ENCODE results near the gene GEMIN2.
"Not testable (repeated sequence)": the region's sequence is repeated elsewhere in the genome, so short reads cannot be mapped to it uniquely, and the experiment has no call there.

Gene GEMIN2

GRCh38 chr14:39114073-39114838 is at the start of gene GEMIN2:
Gene GEMIN2, plus strand, starts transcription at chr14:39114323. Its CDS starts 16 bp downstream, at chr14:39114339.
- TF ChIP-seq SP1 (IDR thresholded peaks at IDR 0.05) = no peak
- 0 out of 2 replicates have a peak, but pooled peaks have one; percentile 32 for TF ChIP-seq L3MBTL2 (conservative IDR thresholded peaks at IDR 0.05)
- no peak for TF ChIP-seq FOXM1 (IDR thresholded peaks at IDR 0.05; ENCODE audit: borderline replicate concordance)
- ChIA-PET POLR2A (interaction anchor here (0.6 to 2.3 kb wide), 20 partner anchors 8 to 318 kb away, joined by 3 to 66 read pairs (median 4); partner anchors contain the start of genes FBXO33, PNN, SEC23A and TRAPPC6B), CTCF (interaction anchor here (0.8 kb wide), 1 partner anchor 56 kb away, joined by 3 read pairs; the partner anchor contains the start of gene TRAPPC6B)

GRCh38 chr14:39069169-39069805 is 44.8 kb upstream of the GEMIN2 start:
- DNase-seq (ENCODE audit: extremely low spot score); POLR2A ChIA-PET: not testable (repeated sequence)
- CTCF ChIA-PET = interaction anchor here (0.6 kb wide), 1 partner anchor 357 kb away, joined by 3 read pairs; no protein-coding TSS in a partner anchor

More at GRCh38 chr14:39114073-39114838, at the start of gene GEMIN2:
- peak; percentile 95 for DNase-seq (ENCODE audit: extremely low spot score)

- CTCF ChIA-PET = interaction anchor here (0.6 kb wide), 1 partner anchor 358 kb away, joined by 3 read pairs; no protein-coding TSS in a partner anchor
- no peak for DNase-seq (ENCODE audit: extremely low spot score)
- POLR2A ChIA-PET = no interaction called here
- no peak for TF ChIP-seq FOXA1 (IDR thresholded peaks at IDR 0.05)
- TF ChIP-seq PKNOX1 (IDR thresholded peaks at IDR 0.05) = no peak
- TF ChIP-seq SP1 (IDR thresholded peaks at IDR 0.05) = no peak
- no peak for TF ChIP-seq FOXK2 (IDR thresholded peaks at IDR 0.05)
These were observed 44.2 kb upstream of the GEMIN2 start for GRCh38 chr14:39069923-39070322.

GRCh38 chr14:39071096-39071495 is 43.0 kb upstream of the GEMIN2 start:
- CTCF ChIA-PET = no interaction called here
- TF ChIP-seq CTBP1 (IDR thresholded peaks at IDR 0.05; ENCODE audit: borderline replicate concordance) (no peak), FOXK2 (IDR thresholded peaks at IDR 0.05) (no peak), FOXA1 (IDR thresholded peaks at IDR 0.05) (no peak), LEF1 (IDR thresholded peaks at IDR 0.05; ENCODE audit: borderline replicate concordance) (no peak), L3MBTL2 (conservative IDR thresholded peaks at IDR 0.05) (no peak), SP1 (IDR thresholded peaks at IDR 0.05) (no peak), FOXM1 (IDR thresholded peaks at IDR 0.05; ENCODE audit: borderline replicate concordance) (no peak), ELF4 (IDR thresholded peaks at IDR 0.05) (no peak), PKNOX1 (IDR thresholded peaks at IDR 0.05) (no peak), NFRKB (IDR thresholded peaks at IDR 0.05) (no peak), ZNF384 (IDR thresholded peaks at IDR 0.05) (no peak), HDGF (IDR thresholded peaks at IDR 0.05; ENCODE audit: borderline replicate concordance) (no peak), TARDBP (IDR thresholded peaks at IDR 0.05) (no peak), BHLHE40 (IDR thresholded peaks at IDR 0.05; ENCODE audit: borderline replicate concordance) (no peak)

GRCh38 chr14:39080886-39081285 is 33.2 kb upstream of the GEMIN2 start:
- DNase-seq (ENCODE audit: extremely low spot score) = no peak
- ChIA-PET CTCF (interaction anchor here (1.1 kb wide), 1 partner anchor 47 kb away, joined by 3 read pairs; no protein-coding TSS in a partner anchor), POLR2A (interaction anchor here (1.2 kb wide), 1 partner anchor 22 kb away, joined by 4 read pairs; the partner anchor contains the start of gene SEC23A)
- TF ChIP-seq TARDBP (IDR thresholded peaks at IDR 0.05) (no peak), ZNF384 (IDR thresholded peaks at IDR 0.05) (no peak), ARNT (IDR thresholded peaks at IDR 0.05) (no peak), SUZ12 (IDR thresholded peaks at IDR 0.05) (no peak), HDGF (IDR thresholded peaks at IDR 0.05; ENCODE audit: borderline replicate concordance) (no peak), L3MBTL2 (conservative IDR thresholded peaks at IDR 0.05) (no peak), ELF4 (IDR thresholded peaks at IDR 0.05) (no peak), FOXA1 (IDR thresholded peaks at IDR 0.05) (no peak)

More at GRCh38 chr14:39071096-39071495, 43.0 kb upstream of the GEMIN2 start:
- no peak for DNase-seq (ENCODE audit: extremely low spot score)
- POLR2A ChIA-PET = no interaction called here

- POLR2A ChIA-PET = interaction anchor here (2.2 kb wide), 1 partner anchor 20 kb away, joined by 7 read pairs; the partner anchor contains the start of gene SEC23A
- no peak for TF ChIP-seq FOXK2 (IDR thresholded peaks at IDR 0.05)
- no peak for TF ChIP-seq ZNF384 (IDR thresholded peaks at IDR 0.05)
- no peak for TF ChIP-seq NFRKB (IDR thresholded peaks at IDR 0.05)
- TF ChIP-seq ARNT (IDR thresholded peaks at IDR 0.05) = no peak
- no peak for TF ChIP-seq SUZ12 (IDR thresholded peaks at IDR 0.05)
- TF ChIP-seq FOXM1 (IDR thresholded peaks at IDR 0.05; ENCODE audit: borderline replicate concordance) = no peak
- TF ChIP-seq HDGF (IDR thresholded peaks at IDR 0.05; ENCODE audit: borderline replicate concordance) = no peak
- TF ChIP-seq SP1 (IDR thresholded peaks at IDR 0.05) = no peak
- TF ChIP-seq FOXA1 (IDR thresholded peaks at IDR 0.05) = no peak
- no peak for TF ChIP-seq TARDBP (IDR thresholded peaks at IDR 0.05)
- TF ChIP-seq PKNOX1 (IDR thresholded peaks at IDR 0.05) = no peak
- no peak for TF ChIP-seq CTBP1 (IDR thresholded peaks at IDR 0.05; ENCODE audit: borderline replicate concordance)
- no peak for TF ChIP-seq LEF1 (IDR thresholded peaks at IDR 0.05; ENCODE audit: borderline replicate concordance)
- no peak for TF ChIP-seq L3MBTL2 (conservative IDR thresholded peaks at IDR 0.05)
- TF ChIP-seq BHLHE40 (IDR thresholded peaks at IDR 0.05; ENCODE audit: borderline replicate concordance) = no peak
- no peak for TF ChIP-seq ELF4 (IDR thresholded peaks at IDR 0.05)
- no peak for DNase-seq (ENCODE audit: extremely low spot score)
- CTCF ChIA-PET = no interaction called here
These were observed 31.0 kb upstream of the GEMIN2 start for GRCh38 chr14:39083127-39083526.
